DOHH2 (cell line): ENCODE data around the gene LGR6.

Source experiments
- H3F3A ChIP-seq: fragments of 200-600 bp; sonication (generic), shearing (Covaris generic); 2 replicates; pipeline ENCODE4 v1.6.0; 2016; ENCODE audit warnings: antibody characterized with exemption, mild to moderate bottlenecking; ENCODE audit not compliant: control insufficient read depth, insufficient read depth
- H3K27ac ChIP-seq: fragments of 200-600 bp; sonication (generic); 2 replicates; pipeline ENCODE4 v1.5.1; 2014; ENCODE audit warnings: low read depth, mild to moderate bottlenecking, low read length, moderate library complexity
- H3K27me3 ChIP-seq: fragments of 200-600 bp; sonication (generic); 2 replicates; pipeline ENCODE4 v1.6.1; 2014; ENCODE audit warnings: mild to moderate bottlenecking, low read length, mixed read lengths; ENCODE audit not compliant: control insufficient read depth
- H3K36me3 ChIP-seq: fragments of 200-600 bp; sonication (generic); 2 replicates; pipeline ENCODE4 v1.6.1; 2014; ENCODE audit warnings: mild to moderate bottlenecking, low read length, moderate library complexity, mixed read lengths; ENCODE audit not compliant: control insufficient read depth
- H3K4me1 ChIP-seq: fragments of 200-600 bp; sonication (generic); 2 replicates; pipeline ENCODE4 v1.6.1; 2014; ENCODE audit warnings: mild to moderate bottlenecking, low read length, mixed read lengths; ENCODE audit not compliant: control insufficient read depth
- H3K4me2 ChIP-seq: fragments of 200-600 bp; sonication (generic); 2 replicates; pipeline ENCODE4 v1.6.0; 2014; ENCODE audit warnings: mild to moderate bottlenecking, low read length, moderate library complexity
- H3K4me3 ChIP-seq: fragments of 200-600 bp; sonication (generic); 2 replicates; pipeline ENCODE4 v1.5.1; 2014; ENCODE audit warnings: mild to moderate bottlenecking, low read length, mixed read lengths
- H3K79me2 ChIP-seq: fragments of 200-600 bp; sonication (generic); 2 replicates; pipeline ENCODE4 v1.6.1; 2014; ENCODE audit warnings: mild to moderate bottlenecking, low read length, mixed read lengths; ENCODE audit not compliant: control insufficient read depth
- H3K9me2 ChIP-seq: fragments of 200-600 bp; sonication (generic); replicated peaks from 2 replicates; pipeline ENCODE4 v1.6.1; 2014; ENCODE audit warnings: mild to moderate bottlenecking, low read length, mixed read lengths; ENCODE audit not compliant: control insufficient read depth
- H3K9me3 ChIP-seq: fragments of 200-600 bp; sonication (generic); 2 replicates; pipeline ENCODE4 v1.6.1; 2014; ENCODE audit warnings: antibody characterized with exemption, low read length, mixed read lengths; ENCODE audit not compliant: control insufficient read depth, insufficient read depth
- H4K20me1 ChIP-seq: fragments of 200-600 bp; sonication (generic); 2 replicates; pipeline ENCODE4 v1.6.0; 2014; ENCODE audit warnings: low read depth, mild to moderate bottlenecking, antibody characterized with exemption, low read length, moderate library complexity; ENCODE audit not compliant: control insufficient read depth, insufficient read depth
- EZH2phosphoT487 ChIP-seq: fragments of 200-600 bp; sonication (generic); IDR thresholded peaks from 2 replicates; pipeline ENCODE4 v1.6.1; 2017; ENCODE audit warnings: borderline replicate concordance, mild to moderate bottlenecking, antibody characterized with exemption, low read length, moderate library complexity, mixed read lengths
- TF ChIP-seq, protein P1 (sequence below): fragments of 200-600 bp; sonication (generic); IDR thresholded peaks from one replicate; pipeline ENCODE4 v1.5.1; 2014; ENCODE audit warnings: antibody characterized with exemption, mild to moderate bottlenecking, low read depth, low read length; ENCODE audit not compliant: poor library complexity, severe bottlenecking

Gene LGR6

DNA sequence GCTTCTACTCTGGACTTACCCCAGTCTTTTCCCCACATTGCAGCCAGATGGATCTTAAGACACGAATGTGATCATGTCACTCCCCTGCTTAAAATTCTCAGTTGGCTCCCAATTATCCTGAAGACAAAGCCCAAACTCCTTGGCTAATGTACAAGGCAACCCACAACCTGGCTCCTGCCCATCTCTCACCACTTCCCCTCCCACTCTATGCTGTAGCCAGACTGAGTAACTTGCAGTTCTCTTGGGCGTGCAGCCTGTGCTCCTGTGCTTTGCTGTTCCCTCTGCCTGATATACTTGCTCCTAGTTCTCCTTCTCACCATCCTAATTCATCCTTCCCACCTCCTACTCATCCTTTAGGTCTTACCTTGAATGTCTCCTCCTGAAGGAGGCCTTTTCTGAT is 56.2 kb downstream of the LGR6 start:
- H3K4me1 ChIP-seq = peaks cover 10% of the 10 kb centered on the region
- H3K36me3 ChIP-seq = no peaks in the 10 kb centered on the region
- H3K9me3 ChIP-seq = no peaks in the 10 kb centered on the region
- no peak overlapping the region for H3K4me3 ChIP-seq
- H3F3A ChIP-seq = no peaks in the 10 kb centered on the region
- H3K27me3 ChIP-seq = peaks cover 14% of the 10 kb centered on the region; the same call in 1 of the 2 replicates
- TF ChIP-seq, protein P1, sequence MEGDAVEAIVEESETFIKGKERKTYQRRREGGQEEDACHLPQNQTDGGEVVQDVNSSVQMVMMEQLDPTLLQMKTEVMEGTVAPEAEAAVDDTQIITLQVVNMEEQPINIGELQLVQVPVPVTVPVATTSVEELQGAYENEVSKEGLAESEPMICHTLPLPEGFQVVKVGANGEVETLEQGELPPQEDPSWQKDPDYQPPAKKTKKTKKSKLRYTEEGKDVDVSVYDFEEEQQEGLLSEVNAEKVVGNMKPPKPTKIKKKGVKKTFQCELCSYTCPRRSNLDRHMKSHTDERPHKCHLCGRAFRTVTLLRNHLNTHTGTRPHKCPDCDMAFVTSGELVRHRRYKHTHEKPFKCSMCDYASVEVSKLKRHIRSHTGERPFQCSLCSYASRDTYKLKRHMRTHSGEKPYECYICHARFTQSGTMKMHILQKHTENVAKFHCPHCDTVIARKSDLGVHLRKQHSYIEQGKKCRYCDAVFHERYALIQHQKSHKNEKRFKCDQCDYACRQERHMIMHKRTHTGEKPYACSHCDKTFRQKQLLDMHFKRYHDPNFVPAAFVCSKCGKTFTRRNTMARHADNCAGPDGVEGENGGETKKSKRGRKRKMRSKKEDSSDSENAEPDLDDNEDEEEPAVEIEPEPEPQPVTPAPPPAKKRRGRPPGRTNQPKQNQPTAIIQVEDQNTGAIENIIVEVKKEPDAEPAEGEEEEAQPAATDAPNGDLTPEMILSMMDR = no peak
- TF ChIP-seq EZH2phosphoT487 = no peak
- no peaks in the 10 kb centered on the region for H4K20me1 ChIP-seq
- H3K27ac ChIP-seq = no peak overlapping the region
- no peaks in the 10 kb centered on the region for H3K9me2 ChIP-seq
- H3K4me2 ChIP-seq = no peak overlapping the region
- H3K79me2 ChIP-seq = no peaks in the 10 kb centered on the region

DNA sequence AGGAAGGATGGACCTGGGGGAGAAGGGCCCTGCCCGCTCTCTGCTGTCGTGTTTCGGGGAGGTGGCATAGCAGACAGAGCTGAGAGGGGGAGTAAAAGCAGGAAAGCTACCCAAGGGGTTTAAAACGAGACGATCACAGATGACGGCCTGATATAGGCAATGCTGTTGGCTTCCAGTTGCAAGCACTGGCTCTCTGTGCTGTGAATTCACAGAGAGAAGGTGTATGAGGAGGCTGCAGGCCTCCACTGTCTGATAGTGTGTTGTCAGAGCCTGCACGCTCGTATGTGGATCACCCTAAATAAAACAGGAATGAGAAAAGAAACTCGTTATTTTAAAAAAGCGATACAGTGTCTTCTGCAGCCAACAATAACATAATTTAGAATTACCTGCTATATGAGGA is 57.4 kb downstream of the LGR6 start:
- H3K9me2 ChIP-seq = no peaks in the 10 kb centered on the region
- no peaks in the 10 kb centered on the region for H3K79me2 ChIP-seq
- no peaks in the 10 kb centered on the region for H3K9me3 ChIP-seq
- no peak overlapping the region for H3K27ac ChIP-seq
- H3K4me1 ChIP-seq = peaks cover 8% of the 10 kb centered on the region
- H3F3A ChIP-seq = no peaks in the 10 kb centered on the region
- H3K4me3 ChIP-seq = no peak overlapping the region
- H3K36me3 ChIP-seq = no peaks in the 10 kb centered on the region
- no peaks in the 10 kb centered on the region for H4K20me1 ChIP-seq
- TF ChIP-seq, protein P1 = no peak
- no peak for TF ChIP-seq EZH2phosphoT487
- H3K4me2 ChIP-seq = no peak overlapping the region
- H3K27me3 ChIP-seq = peaks cover 14% of the 10 kb centered on the region; the same call in 1 of the 2 replicates

DNA sequence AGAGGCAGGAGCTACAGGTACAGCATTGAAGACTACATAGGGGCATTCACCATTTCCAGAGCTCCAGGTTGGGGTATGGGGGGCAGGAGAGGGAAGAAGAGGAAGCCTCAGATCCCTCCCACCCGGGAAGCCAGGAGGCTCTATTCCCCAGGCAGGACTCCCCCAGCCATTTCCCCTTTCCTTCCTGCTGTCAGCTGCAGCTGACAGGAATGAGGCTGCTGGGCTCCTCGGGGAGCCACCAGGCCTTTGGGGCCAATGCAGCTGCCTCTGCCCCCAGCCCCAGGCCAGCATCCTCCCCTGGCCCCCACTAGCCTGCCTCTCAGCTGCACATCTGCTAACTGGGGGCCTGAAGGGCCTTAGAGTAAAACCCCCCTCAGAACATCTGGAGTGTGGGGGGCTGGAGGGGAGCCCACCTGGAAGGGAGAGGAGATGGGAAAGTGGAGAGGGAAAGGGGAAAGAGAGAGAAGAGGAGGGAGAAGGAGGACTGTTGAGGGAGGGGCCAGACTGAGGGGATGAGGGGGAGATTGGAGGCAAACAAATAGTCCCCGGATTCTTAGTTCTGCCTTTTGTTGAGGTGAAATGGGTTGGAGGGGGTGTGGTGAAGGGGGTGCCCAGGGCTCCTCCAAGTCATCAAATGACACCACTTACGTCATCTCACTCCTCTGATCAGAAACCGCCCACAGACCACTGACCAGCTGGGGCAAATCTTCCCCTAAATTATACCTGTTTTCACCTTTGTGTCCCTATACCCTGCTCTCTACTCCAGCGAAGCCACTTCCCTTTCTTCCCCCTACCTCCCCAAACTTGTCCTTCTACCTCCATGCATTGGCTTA is 58.0 kb downstream of the LGR6 start:
- Histone ChIP-seq H3K4me1 (peaks cover 8% of the 10 kb centered on the region), H3K9me3 (no peaks in the 10 kb centered on the region)

More for the DNA sequence above, 58.0 kb downstream of the LGR6 start:
- H3K36me3 ChIP-seq = no peaks in the 10 kb centered on the region
- H4K20me1 ChIP-seq = no peaks in the 10 kb centered on the region
- no peaks in the 10 kb centered on the region for H3K79me2 ChIP-seq
- H3K27ac ChIP-seq = no peak overlapping the region
- peaks cover 14% of the 10 kb centered on the region for H3K27me3 ChIP-seq
- TF ChIP-seq, protein P1 = no peak
- H3K4me2 ChIP-seq = no peak overlapping the region
- H3F3A ChIP-seq = no peaks in the 10 kb centered on the region
- H3K9me2 ChIP-seq = no peaks in the 10 kb centered on the region
- H3K4me3 ChIP-seq = no peak overlapping the region
